GM23338 (cell line): ENCODE measurements around the gene HSPA12A. TPM values are rescaled to one million over a fixed set of nuclear protein-coding genes. Genes with fewer than 3 reads are reported as not detected.

Experiments
- ATAC-seq: fragments of 200-7000 bp; cut with Tn5 transposase; 3 replicates; pipeline ENCODE4 v1.9.1; 2020
- DNase-seq: peaks from one replicate; pipeline ENCODE4 v3.0.0-alpha.2; 2015; ENCODE audit warnings: low spot score
- H2AFZ ChIP-seq: fragments of 200-600 bp; sonication (generic); 2 replicates; pipeline ENCODE4 v1.8.0; 2016; ENCODE audit warnings: antibody characterized with exemption, mild to moderate bottlenecking, moderate library complexity
- H3F3A ChIP-seq: fragments of 200-600 bp; sonication (generic); replicated peaks from 2 replicates; pipeline ENCODE4 v1.8.0; 2017; ENCODE audit warnings: antibody characterized with exemption, mixed run types, low read depth
- H3K27ac ChIP-seq: fragments of 200-600 bp; sonication (generic); 2 replicates; pipeline ENCODE4 v1.6.1; 2016; ENCODE audit warnings: low read depth
- H3K27me3 ChIP-seq: fragments of 200-600 bp; sonication (generic); 2 replicates; pipeline ENCODE4 v1.8.0; 2016; ENCODE audit warnings: mild to moderate bottlenecking, mixed run types, moderate library complexity; ENCODE audit not compliant: insufficient read depth
- H3K36me3 ChIP-seq: fragments of 200-600 bp; sonication (generic); 2 replicates; pipeline ENCODE4 v1.8.0; 2016; ENCODE audit warnings: mild to moderate bottlenecking; ENCODE audit not compliant: insufficient read depth
- H3K4me1 ChIP-seq: fragments of 200-600 bp; sonication (generic); 2 replicates; pipeline ENCODE4 v1.8.0; 2016; ENCODE audit warnings: mild to moderate bottlenecking, moderate library complexity; ENCODE audit not compliant: insufficient read depth
- H3K4me2 ChIP-seq: fragments of 200-600 bp; sonication (generic); 2 replicates; pipeline ENCODE4 v1.7.1; 2017; ENCODE audit warnings: mixed run types
- H3K4me3 ChIP-seq: fragments of 200-600 bp; sonication (generic); 2 replicates; pipeline ENCODE4 v1.6.1; 2016; ENCODE audit warnings: mixed run types
- H3K79me2 ChIP-seq: fragments of 200-600 bp; sonication (generic); replicated peaks from 2 replicates; pipeline ENCODE4 v1.8.0; 2017; ENCODE audit warnings: mild to moderate bottlenecking; ENCODE audit not compliant: insufficient read depth
- H3K9me2 ChIP-seq: fragments of 200-600 bp; sonication (generic); 2 replicates; pipeline ENCODE4 v1.8.0; 2017; ENCODE audit not compliant: insufficient read depth
- H4K20me1 ChIP-seq: fragments of 200-600 bp; sonication (generic); replicated peaks from 2 replicates; pipeline ENCODE4 v1.8.0; 2017; ENCODE audit warnings: mild to moderate bottlenecking; ENCODE audit not compliant: insufficient read depth
- H3K27ac Mint-ChIP-seq: 2 replicates; pipeline ENCODE4 v1.8.0; 2020; ENCODE audit warnings: inconsistent platforms, mild to moderate bottlenecking, moderate library complexity, mixed read lengths
- H3K27me3 Mint-ChIP-seq: 3 replicates; pipeline ENCODE4 v1.8.0; 2022; ENCODE audit warnings: low read depth, mild to moderate bottlenecking, moderate library complexity, mixed read lengths, inconsistent platforms; ENCODE audit not compliant: insufficient read depth, poor library complexity
- H3K36me3 Mint-ChIP-seq: 3 replicates; pipeline ENCODE4 v1.8.0; 2021; ENCODE audit warnings: low read depth, mild to moderate bottlenecking, inconsistent platforms, moderate library complexity, mixed read lengths
- H3K4me1 Mint-ChIP-seq: 3 replicates; pipeline ENCODE4 v1.8.0; 2020; ENCODE audit warnings: mild to moderate bottlenecking, inconsistent platforms, mixed read lengths
- H3K4me3 Mint-ChIP-seq: 3 replicates; pipeline ENCODE4 v1.8.0; 2021; ENCODE audit warnings: moderate library complexity, mild to moderate bottlenecking, inconsistent platforms, mixed read lengths
- H3K9me3 Mint-ChIP-seq: 3 replicates; pipeline ENCODE4 v1.8.0; 2020; ENCODE audit warnings: moderate library complexity, mild to moderate bottlenecking, inconsistent platforms, mixed read lengths
- CREB1 ChIP-seq: fragments of 250-450 bp; sonication (Bioruptor Pico); IDR thresholded peaks from 2 replicates; pipeline ENCODE4 v1.5.0; 2020; ENCODE audit warnings: low read depth, mild to moderate bottlenecking, moderate library complexity
- CTCF ChIP-seq, 2 experiments: fragments of 200-600 bp in 1 of 2; sonication (generic) in 1 of 2; conservative IDR thresholded peaks; 2 replicates each; pipeline versions ENCODE4 v1.5.1 to v1.6.1; 2016 to 2017; ENCODE audit warnings: antibody characterized with exemption in 2 of 2, low read depth in 2 of 2, mild to moderate bottlenecking in 2 of 2, moderate library complexity in 1 of 2
- ETS1 ChIP-seq: IDR thresholded peaks from 2 replicates; pipeline ENCODE4 v1.6.1; 2016; ENCODE audit warnings: antibody characterized with exemption
- EZH2 ChIP-seq: fragments of 200-600 bp; sonication (generic); IDR thresholded peaks from one replicate; pipeline ENCODE4 v1.8.0; 2017; ENCODE audit warnings: antibody characterized with exemption, mild to moderate bottlenecking, low read depth; ENCODE audit not compliant: unreplicated experiment
- NANOG ChIP-seq: IDR thresholded peaks from 2 replicates; pipeline ENCODE4 v1.6.1; 2016; ENCODE audit warnings: antibody characterized with exemption, borderline replicate concordance
- POLR2AphosphoS5 ChIP-seq: IDR thresholded peaks from 2 replicates; pipeline ENCODE4 v1.6.1; 2016; ENCODE audit warnings: antibody characterized with exemption, low read depth
- STAT1 ChIP-seq: IDR thresholded peaks from one replicate; pipeline ENCODE4 v1.6.1; 2016; ENCODE audit warnings: antibody characterized with exemption; ENCODE audit not compliant: unreplicated experiment
- ZNF114 ChIP-seq: fragments of 250-450 bp; sonication (Bioruptor Pico); IDR thresholded peaks from 2 replicates; pipeline ENCODE4 v1.5.0; 2020; ENCODE audit warnings: mild to moderate bottlenecking, moderate library complexity
- ZNF331 ChIP-seq: fragments of 250-450 bp; sonication (Bioruptor Pico); IDR thresholded peaks from 2 replicates; pipeline ENCODE4 v1.5.0; 2020; ENCODE audit warnings: low read depth, mild to moderate bottlenecking, moderate library complexity
- ZNF462 ChIP-seq: fragments of 250-450 bp; sonication (Bioruptor Pico); IDR thresholded peaks from 2 replicates; pipeline ENCODE4 v1.5.0; 2020; ENCODE audit warnings: mild to moderate bottlenecking, moderate library complexity
- polyA plus RNA-seq: library from polyadenylated mRNA; unstranded; fragments of >200 nt; fragmentation: Nextera tagmentation; extraction: Ambion mirVana; gene quantifications from 2 replicates; pipeline ENCODE4 v1.2.1, GENCODE V29; 2016
- total RNA-seq: library from RNA; depleted of rRNA; stranded (reverse); fragments of >200 nt; shearing (Covaris generic); gene quantifications from 2 replicates; pipeline ENCODE4 v1.2.3, GENCODE V29; 2014
- TF ChIP-seq, protein P1 (sequence below): IDR thresholded peaks from one replicate; pipeline ENCODE4 v1.6.1; 2018; ENCODE audit warnings: antibody characterized with exemption; ENCODE audit not compliant: unreplicated experiment

Gene HSPA12A
- total and polyA plus RNA-seq, 2 experiments from 2014 or later, result 4.4 to 6.3 TPM

- TF ChIP-seq, protein P1, sequence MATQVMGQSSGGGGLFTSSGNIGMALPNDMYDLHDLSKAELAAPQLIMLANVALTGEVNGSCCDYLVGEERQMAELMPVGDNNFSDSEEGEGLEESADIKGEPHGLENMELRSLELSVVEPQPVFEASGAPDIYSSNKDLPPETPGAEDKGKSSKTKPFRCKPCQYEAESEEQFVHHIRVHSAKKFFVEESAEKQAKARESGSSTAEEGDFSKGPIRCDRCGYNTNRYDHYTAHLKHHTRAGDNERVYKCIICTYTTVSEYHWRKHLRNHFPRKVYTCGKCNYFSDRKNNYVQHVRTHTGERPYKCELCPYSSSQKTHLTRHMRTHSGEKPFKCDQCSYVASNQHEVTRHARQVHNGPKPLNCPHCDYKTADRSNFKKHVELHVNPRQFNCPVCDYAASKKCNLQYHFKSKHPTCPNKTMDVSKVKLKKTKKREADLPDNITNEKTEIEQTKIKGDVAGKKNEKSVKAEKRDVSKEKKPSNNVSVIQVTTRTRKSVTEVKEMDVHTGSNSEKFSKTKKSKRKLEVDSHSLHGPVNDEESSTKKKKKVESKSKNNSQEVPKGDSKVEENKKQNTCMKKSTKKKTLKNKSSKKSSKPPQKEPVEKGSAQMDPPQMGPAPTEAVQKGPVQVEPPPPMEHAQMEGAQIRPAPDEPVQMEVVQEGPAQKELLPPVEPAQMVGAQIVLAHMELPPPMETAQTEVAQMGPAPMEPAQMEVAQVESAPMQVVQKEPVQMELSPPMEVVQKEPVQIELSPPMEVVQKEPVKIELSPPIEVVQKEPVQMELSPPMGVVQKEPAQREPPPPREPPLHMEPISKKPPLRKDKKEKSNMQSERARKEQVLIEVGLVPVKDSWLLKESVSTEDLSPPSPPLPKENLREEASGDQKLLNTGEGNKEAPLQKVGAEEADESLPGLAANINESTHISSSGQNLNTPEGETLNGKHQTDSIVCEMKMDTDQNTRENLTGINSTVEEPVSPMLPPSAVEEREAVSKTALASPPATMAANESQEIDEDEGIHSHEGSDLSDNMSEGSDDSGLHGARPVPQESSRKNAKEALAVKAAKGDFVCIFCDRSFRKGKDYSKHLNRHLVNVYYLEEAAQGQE, result no peak
- TF ChIP-seq POLR2AphosphoS5, result no peak
- TF ChIP-seq CREB1, result no peak
- no peak for TF ChIP-seq STAT1
- TF ChIP-seq CTCF (conservative IDR thresholded peaks at IDR 0.05; ENCODE audit: low read depth in 2 of 2), result no peak
- TF ChIP-seq NANOG, result no peak
Observed at GRCh38 chr10:116777006-116777405, 34.6 kb upstream of the HSPA12A start (continued).

DNA sequence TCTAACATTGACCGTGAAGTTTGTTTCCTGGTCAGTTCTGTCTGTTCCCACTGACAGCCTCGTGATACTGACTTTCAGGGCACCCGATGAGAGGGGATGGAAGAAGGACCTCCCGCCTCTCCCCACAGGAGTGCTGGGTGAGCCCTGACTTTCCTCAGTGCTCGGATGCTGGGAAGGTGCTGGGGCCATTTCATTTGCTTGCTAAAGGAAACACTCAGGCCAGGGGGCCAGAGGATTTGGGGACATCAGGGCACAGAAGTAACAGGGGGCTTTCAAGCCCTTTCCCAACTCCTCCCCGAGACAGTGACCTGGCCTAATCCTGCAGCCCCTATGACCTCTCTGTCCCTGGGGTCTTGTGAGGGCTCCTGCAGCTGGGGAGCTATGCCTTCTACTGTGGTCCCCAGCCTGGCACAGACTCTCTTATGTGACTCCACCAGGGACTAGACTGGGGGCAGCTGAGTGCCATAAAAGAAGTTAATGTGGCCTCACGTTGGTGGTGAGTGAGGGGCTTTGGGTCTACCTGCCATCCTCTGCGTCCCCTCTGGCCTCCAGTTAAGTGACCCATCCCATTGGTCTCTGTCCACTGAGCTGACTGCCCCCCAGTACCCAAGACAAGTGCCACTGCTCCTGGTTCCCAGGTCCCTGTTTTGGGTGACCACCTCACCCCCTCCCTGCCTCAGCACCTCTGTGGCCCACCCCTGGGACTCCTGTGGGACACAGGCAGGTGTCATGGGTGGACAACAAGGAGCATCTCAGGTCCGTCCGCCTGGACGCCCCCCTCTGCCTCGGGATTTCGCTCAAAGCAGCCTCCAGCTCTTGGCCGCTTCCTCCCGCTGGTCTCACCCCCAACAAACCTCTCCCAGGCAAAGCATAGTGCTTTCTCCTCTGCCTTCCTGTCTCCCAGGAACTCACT is 33.4 kb upstream of the HSPA12A start:
- Mint-ChIP-seq H3K36me3 (no peaks in the 10 kb centered on the region), H3K27me3 (peaks cover 18% of the 10 kb centered on the region), H3K9me3 (no peaks in the 10 kb centered on the region), H3K4me3 (no peak overlapping the region), H3K27ac (no peak overlapping the region), H3K4me1 (no peaks in the 10 kb centered on the region; the same call in 2 of the 3 replicates)
- no peaks in the 10 kb centered on the region for H3K79me2 ChIP-seq
- H3K4me3 ChIP-seq, result no peak overlapping the region
- H3K4me1 ChIP-seq, result no peaks in the 10 kb centered on the region
- ATAC-seq (no peak), DNase-seq (no peak)
- no peak overlapping the region for H3K4me2 ChIP-seq
- no peak overlapping the region for H3K27ac ChIP-seq
- H3F3A ChIP-seq, result no peaks in the 10 kb centered on the region
- H3K9me2 ChIP-seq, result no peaks in the 10 kb centered on the region
- H3K27me3 ChIP-seq, result no peaks in the 10 kb centered on the region
- H3K36me3 ChIP-seq, result no peaks in the 10 kb centered on the region
- H4K20me1 ChIP-seq, result no peaks in the 10 kb centered on the region
- H2AFZ ChIP-seq, result no peak overlapping the region
- no peak for TF ChIP-seq ETS1
- TF ChIP-seq STAT1, result no peak
- TF ChIP-seq ZNF114, result no peak
- TF ChIP-seq ZNF462 (CRISPR knock-in tag), result no peak
- no peak for TF ChIP-seq EZH2
- no peak for TF ChIP-seq ZNF331
- no peak for TF ChIP-seq CREB1
- TF ChIP-seq POLR2AphosphoS5, result no peak
